Daoy (cell line): Measurements from ENCODE around the gene BCO1. TPM values are rescaled to one million over a fixed set of nuclear protein-coding genes. Genes with fewer than 3 reads are reported as not detected.
"Not testable (repeated sequence)": the region's sequence is repeated elsewhere in the genome, so short reads cannot be mapped to it uniquely, and the experiment has no call there.

Experiments used
- DNase-seq: peaks from one replicate; pipeline ENCODE4 v3.0.0-alpha.2; 2015; ENCODE audit warnings: low read depth
- total RNA-seq: library from RNA; depleted of rRNA; stranded (reverse); fragments of >200 nt; shearing (Covaris generic); gene quantifications from 2 replicates; pipeline ENCODE4 v1.2.3, GENCODE V29; 2014; rRNA removed

Gene BCO1, protein sequence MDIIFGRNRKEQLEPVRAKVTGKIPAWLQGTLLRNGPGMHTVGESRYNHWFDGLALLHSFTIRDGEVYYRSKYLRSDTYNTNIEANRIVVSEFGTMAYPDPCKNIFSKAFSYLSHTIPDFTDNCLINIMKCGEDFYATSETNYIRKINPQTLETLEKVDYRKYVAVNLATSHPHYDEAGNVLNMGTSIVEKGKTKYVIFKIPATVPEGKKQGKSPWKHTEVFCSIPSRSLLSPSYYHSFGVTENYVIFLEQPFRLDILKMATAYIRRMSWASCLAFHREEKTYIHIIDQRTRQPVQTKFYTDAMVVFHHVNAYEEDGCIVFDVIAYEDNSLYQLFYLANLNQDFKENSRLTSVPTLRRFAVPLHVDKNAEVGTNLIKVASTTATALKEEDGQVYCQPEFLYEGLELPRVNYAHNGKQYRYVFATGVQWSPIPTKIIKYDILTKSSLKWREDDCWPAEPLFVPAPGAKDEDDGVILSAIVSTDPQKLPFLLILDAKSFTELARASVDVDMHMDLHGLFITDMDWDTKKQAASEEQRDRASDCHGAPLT
- not detected in 2 replicates for total RNA-seq

- DNase-seq, result peak; percentile 49
Observed at GRCh38 chr16:81238296-81239011, at the start of gene BCO1. TSS of gene BCO1 (plus strand) at chr16:81238689. CDS start at chr16:81238909, 220 bp downstream.

DNA sequence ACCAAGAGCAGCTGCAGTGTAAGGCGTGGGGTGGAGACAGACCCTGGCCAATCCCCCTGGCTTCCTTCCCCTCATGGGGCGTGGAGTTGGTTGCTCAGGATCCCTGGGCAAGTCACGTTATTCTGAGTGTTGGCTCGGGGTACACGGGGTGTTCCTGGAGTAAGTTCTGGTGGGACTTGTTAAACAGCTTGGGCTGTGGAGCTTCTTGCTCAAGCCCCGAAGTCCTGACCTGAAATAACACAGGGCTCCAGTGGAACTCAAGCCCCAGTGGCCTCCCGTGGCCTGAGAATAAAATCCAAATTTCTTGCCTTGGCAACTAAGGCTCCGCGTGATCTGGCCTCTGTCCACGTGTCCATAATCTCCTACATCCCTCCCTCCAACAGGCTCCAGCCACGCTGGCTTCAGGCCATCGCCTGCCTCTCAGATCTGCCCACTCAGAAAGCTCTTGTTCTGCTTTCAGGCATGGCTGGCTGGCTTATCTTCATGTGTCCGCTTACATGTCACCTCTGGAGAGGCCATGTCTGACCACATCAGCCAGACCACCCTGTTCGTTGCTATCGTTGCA is 49.3 kb upstream of the BCO1 start:
- DNase-seq, result no peak

- no peak for DNase-seq
Observed at GRCh38 chr16:81190667-81191066, 47.8 kb upstream of the BCO1 start.

DNA sequence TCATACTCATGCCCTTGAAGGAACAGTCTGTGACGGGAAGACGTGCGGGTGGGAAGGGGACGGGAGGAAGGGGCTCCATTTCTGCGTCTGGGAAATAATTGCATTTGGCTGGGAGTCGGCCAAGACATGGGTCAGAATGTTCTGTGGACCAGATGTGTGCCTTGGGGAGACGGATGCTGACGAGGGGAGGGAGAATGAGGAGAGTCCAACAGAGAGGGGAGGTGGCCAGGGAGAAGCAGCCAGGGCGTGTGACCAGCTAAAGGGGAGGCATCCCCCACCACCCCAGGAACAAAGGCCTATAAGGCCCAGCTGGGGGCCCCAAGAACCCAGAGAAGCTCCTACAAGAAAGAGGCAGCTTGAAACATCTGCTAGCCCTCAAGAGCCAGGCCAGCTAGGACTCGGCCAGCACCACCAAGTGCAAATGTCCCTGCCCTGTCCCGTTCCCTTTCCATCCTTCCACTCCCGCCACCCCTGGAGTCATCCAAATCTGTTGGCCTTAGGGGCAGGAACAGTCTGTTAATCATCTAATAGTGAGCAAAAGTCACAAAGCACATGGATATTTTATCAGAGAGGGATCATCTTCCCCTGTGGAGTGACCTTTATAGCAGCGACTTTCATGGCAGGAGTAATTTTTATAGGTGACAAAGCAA is 42.5 kb upstream of the BCO1 start:
- no peak for DNase-seq

DNA sequence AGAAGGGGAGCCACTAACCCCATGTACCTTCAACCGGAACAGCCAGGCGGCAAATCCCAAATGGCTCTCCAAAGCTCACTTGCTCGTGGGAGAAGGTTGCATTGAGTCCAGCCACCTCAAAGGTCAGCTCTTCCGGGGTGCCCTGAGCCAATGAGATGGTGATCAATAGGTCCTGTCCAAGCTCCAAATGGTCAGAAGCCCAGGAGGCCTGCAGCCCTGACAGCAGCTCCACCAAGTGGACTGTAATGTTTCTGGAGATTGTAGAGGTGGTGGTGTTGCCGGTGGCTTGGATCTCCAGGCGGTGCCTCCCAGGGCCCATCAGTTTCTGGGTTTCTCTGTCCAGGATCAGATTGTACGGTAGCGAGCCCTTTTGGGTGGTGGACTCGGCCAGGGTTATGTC is 39.9 kb upstream of the BCO1 start:
- DNase-seq, result no peak

DNA sequence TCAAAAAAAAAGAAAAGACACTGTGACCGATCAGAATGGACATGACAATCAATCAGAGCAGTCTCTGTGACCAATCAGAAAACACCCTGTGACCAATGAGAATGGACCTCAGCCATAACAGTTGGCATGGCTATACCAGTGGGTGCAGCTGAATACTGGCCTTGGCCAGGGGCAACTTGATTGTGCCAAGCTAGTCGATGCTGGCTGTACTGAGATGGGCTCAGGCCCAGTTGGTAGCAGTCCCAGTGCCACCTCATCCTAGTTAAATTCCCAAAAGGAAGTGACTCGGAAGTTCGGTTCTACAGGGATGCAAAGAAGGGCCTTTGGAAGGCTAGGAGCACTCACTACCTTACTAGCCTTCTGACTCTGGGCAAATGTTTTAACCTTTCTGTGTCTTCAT is 37.2 kb upstream of the BCO1 start:
- no peak for DNase-seq

DNA sequence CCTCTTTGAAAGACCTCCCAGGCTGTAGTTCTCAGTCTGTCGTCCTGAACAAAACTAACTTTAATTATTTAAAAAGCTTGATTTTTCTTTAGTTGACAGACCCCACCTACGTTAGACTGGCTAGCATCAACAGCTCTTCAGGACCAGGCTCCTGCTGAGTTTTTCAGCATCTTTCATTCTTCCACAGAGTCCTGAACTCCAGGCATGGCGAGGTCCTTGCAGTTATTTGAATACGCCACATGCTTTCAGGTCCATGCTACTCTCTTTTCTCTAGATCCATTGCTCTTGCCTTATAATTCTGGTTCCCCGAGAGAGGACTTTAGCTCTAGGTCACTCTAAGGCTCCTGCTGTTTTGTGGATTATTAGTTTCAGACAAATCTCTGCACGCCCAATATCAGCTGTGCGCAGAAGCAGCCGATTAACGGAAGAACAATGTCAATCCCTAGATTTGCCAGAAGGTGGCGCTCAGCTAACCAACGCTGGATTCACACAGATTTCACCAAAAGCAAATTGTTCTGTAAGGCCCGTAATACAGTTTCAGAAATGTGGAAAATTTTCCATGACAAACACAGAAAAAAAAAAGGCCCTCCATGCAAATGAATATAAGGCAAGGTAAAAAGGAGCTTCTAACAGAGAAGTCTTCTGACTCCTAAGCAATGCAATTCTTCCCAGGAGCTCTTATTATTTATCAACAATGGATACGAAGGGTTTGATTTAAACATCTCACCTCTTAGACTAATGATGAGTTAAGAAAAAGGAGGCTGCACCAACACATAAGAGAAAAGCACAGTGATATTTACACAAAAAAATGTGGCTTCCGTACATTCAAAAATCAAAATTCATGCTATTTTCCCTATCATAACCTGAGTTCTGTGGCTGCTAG is 33.5 kb upstream of the BCO1 start:
- DNase-seq, result peak; percentile 30

GRCh38 chr16:81207076-81207475 is 31.4 kb upstream of the BCO1 start:
- no peak for DNase-seq

DNA sequence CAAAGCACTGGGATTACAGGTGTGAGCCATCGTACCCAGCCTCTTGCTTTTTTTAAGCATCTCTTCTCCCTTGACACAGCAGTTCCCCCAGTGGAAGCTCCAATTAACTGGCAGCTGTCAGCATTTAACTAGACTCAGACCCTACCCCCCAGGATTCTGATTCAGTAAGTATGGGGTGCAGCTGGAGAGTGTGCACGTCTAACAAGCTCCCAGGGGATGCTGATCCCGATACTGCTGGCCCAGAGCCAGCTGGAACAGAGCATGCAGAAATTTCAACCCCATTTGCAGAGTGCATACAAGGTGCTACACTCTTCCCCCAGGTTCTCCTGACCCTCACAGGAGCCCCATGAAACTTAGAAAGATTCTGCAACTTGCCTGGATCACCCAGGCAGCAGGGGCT is 27.7 kb upstream of the BCO1 start:
- DNase-seq, result no peak

DNA sequence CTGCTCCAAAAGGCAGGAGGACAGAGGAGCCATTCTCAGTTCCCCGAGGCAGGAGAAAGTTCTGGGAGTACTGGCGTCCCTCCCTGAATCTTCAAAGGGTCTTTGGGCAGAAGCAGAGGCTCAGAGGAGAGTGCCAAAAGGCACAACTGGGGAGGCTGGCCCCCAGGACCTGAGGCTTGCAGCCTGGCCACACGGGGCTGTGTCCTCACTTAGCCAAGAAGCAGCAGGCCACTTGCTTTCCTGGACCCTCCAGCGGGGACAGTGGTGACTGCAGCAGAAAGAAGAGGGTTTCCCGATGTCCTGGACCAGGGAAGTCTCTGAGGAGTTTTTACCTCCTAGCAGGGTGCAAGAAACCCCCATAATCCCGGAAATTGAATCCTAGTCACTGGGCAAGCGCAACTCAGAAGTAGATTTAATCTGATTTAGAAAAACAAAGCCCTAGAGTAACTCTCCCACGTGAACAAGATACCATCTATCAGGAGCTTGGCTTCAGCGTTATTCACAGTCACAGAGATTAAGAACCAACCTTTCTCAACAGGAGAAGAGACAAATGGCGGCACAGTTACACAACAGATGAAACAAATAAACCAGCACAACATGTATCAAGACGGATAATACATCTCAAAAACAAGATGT is 25.5 kb upstream of the BCO1 start:
- DNase-seq, result no peak

DNA sequence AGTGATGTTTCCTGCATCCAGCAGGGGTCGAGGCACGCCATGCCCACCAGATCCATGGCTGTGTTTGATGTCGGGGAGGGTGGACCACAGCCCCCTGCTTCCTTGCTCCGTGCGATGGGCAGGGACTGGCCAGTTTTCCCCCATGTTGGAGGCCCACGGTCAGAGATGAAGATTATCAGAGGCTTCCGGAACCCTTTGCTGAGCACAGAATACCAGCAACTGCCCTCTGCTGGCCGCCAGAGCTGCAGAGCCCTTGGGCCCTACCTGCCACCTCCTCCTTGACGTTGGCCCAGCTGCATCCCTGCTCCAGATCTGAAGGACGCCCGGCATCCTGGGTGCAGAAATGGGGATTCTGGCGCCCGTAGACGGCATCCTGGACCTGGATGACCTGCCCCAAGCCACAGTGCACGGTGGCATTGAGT is 23.7 kb upstream of the BCO1 start:
- peak; percentile 34 for DNase-seq

DNA sequence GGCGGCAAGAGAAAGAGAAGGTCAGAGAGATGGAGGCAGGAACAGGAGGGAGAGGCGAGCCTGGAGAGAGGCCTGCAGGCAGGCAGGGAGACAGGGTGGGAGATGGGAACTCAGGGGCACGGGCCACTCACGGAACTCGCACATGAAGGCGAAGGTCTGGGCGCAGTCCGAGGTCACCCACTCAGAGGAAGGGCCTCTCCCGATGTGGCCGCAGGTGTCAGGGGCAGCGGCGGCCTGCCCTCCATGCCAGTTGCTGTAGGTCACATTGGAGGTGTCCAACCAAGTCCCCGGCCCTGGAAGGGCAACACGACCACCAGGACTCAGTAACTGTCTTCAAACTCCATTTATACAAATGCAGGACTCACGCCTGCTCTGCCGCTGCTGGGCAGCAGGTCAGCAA is 22.4 kb upstream of the BCO1 start:
- no peak for DNase-seq

DNA sequence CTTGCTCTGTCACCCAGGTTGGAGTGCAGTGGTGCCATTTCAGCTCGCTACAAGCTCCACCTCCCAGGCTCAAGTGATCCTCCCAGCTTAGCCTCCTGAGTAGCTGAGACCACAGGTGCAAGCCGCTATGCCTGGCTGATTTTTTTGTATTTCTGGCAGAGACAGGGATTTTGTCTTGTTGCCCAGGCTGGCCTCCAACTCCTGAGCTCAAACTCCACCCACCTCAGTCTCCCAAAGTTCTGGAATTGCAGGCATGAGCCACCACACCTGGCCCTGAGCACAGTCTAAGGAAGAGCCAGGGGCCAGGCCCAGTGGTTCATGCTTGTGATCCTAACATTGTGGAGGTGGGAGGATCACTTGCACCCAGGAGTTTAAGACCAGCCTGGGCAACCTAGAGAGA is 21.8 kb upstream of the BCO1 start:
- DNase-seq, result no peak

DNA sequence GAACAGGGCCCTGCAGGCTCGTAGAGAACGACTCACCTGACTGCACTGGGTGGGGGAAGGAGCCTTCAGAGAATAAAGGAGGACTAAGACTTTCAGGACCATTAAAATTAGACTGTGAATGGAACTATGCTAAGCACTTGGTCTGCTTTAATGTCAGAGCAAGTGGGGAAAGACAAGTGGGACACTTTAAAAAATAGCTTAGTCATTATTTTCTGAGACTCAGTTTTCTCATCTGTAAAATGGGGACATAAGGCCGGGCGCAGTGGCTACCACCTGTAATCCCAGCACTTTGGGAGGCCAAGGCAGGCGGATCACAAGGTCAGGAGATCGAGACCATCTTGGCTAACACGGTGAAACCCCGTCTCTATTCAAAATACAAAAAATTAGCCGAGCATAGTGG is 19.3 kb upstream of the BCO1 start:
- DNase-seq, result no peak

GRCh38 chr16:81220349-81220748 is 18.1 kb upstream of the BCO1 start:
- DNase-seq, result no peak

GRCh38 chr16:81221731-81222130 is 16.8 kb upstream of the BCO1 start:
- DNase-seq, result no peak

GRCh38 chr16:81224824-81225223 is 13.7 kb upstream of the BCO1 start:
- no peak for DNase-seq

DNA sequence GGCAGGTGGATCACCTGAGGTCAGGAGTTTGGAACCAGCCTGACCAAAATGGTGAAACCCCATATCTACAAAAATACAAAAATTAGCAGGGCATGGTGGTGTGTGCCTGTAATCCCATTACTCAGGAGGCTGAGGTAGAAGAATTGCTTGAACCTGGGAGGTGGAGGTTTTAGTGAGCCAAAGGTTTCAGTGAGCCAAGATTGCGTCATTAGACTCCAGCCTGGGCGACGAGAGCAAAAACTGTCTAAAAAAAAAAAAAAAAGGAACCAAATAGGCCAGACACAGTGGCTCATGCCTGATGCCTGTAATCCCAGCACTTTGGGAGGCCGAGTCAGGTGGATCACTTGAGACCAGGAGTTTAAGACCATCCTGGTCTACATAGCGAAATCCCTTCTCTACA is 12.8 kb upstream of the BCO1 start:
- not testable (repeated sequence) for DNase-seq

DNA sequence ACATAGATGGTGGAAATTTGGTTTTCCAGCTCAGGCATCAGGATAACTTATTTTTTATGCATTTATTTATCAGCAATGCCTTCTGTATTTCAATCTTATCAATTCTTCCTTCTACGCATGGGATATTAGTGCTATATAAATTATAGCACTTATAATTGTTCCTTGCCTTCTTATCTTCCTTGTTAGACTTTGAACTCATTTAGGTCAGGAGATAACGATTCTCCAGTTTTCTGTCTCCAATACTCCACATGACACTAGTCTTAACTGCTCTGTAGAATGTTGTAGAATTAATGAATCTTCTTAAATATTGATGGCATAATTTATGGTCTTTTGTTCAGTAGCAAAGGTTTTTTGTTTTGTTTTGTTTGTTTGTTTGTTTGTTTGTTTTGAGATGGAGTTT is 10.7 kb upstream of the BCO1 start:
- DNase-seq, result no peak

GRCh38 chr16:81229811-81230210 is 8.7 kb upstream of the BCO1 start:
- no peak for DNase-seq

DNA sequence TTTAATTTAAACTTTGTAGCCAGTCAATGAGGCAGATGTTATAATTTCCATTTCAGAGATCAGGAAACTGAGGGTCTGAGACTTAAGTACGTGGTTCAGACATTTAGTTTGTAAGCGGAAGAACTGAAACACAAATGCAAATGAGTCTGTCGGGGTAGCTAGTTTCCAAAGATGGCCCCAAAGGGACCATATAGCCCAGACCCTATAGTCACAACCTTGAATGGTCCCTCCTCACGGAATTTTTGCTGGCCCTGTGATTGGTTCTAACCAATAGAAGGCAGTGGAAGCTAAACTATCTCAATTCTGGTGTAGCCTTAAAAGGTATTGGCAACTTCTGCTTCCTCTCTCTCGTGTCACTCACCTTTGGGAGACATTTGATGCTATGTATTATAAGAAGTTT is 7.5 kb upstream of the BCO1 start:
- no peak for DNase-seq
